Stimulated activated CD4-positive, alpha-beta T cell treated with anti-CD3 and anti-CD28 coated beads, TNF-alpha, amount 100 ng/mL, for 48 hours (primary cell): Measurements from ENCODE around the gene RBM33.

Experiments
- DNase-seq, 3 donors: peaks; one replicate each; pipeline ENCODE4 v3.0.0-alpha.2; 2020; ENCODE audit warnings: low read depth in 3 of 3

Gene RBM33

DNA sequence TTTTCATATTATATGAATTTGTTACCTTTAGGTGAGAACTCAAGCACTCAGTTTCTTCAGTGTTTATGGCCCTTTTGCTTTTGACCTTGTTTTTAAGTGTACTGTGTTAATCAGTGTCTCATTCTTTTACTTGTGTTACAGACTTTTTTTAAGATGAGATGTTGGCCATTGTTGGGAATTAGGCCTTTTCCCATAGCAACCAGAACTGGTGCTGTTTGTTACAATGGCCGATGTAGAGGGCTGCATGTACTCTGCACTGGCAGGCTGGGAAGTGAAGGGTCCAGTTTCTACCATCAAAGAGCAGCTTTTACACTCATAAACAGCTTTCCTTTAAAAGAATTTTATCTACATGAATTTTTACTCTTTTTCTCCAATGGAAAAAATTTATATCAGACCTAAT lies 102.7 kb downstream of the RBM33 start:
- no peak for DNase-seq

DNA sequence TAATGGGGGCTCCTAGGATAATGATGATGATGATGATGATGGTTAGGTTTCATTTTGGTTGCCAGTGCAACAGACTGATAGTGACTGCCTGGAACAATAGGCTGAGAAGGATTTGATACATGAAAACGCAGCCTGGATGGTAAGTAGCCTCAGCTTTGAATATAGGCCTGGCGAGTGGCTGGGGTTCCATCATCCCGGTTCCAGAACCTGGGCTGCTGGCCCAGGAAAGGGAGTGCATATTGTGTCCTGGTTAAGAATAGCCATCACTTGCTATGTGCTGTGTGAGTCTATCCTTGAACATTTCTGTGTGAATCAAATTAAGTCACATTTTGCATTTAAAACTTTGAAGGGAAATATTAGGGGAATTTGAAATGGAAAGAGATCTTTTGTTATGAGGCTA lies 105.1 kb downstream of the RBM33 start:
- no peak for DNase-seq

DNA sequence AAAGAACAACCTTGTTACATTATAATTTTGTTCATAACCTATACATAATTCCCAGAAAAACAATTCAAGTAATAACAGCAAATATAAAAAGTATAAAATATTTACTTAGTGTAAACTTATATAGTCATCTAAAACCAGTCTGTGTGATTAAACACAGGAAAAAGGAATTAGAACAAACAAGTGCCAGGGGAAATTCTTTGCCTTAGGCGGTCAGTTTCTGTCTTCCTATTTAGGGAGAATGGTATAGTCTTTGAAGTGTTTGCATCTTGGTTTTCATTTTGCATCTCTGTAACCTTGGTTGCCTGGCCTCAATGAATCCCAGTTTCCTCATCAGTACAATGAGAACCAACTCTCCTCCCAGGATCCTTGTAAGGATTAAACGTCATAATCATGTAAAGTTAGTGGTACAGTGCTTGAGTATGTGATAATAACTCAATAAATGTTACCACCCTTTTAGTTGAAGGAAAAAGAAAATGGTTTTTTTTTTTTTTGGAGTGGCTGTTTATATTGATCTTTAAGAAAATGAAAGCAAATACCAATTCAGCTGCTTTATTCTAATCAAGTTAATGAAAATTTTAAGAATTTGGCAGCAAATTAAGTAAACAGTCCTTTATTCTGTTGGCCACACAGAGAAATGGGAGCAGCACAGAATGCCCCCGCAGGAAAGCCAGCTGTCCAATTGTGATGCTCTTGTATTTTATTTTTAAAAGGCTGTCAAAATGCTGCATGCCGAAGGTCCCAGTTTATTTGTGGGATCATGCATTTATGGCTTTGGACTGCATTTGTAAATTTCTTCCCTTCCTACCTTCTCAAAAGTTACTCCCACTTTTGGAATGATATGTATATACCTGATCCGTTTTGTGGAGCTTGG lies 106.0 kb downstream of the RBM33 start:
- no peak for DNase-seq

DNA sequence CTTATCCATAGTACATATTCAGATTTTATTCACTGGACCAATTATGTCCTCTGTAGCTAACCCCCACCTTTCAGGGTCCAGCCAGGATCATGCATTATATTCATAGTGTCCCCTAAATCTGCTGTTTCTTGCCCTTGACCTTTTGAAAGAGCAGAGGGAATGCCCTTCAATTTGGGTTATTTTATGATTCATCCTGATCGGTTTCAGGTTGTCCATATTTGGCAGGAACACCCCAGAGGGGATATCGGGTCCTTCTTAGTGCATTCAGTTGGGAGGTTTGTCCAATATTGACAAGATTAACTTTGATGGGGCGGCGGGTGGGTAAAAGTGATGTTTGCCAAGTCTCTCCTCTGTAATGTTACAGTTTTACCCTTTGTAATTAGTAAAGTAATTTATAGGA lies 106.9 kb downstream of the RBM33 start:
- DNase-seq = no peak

DNA sequence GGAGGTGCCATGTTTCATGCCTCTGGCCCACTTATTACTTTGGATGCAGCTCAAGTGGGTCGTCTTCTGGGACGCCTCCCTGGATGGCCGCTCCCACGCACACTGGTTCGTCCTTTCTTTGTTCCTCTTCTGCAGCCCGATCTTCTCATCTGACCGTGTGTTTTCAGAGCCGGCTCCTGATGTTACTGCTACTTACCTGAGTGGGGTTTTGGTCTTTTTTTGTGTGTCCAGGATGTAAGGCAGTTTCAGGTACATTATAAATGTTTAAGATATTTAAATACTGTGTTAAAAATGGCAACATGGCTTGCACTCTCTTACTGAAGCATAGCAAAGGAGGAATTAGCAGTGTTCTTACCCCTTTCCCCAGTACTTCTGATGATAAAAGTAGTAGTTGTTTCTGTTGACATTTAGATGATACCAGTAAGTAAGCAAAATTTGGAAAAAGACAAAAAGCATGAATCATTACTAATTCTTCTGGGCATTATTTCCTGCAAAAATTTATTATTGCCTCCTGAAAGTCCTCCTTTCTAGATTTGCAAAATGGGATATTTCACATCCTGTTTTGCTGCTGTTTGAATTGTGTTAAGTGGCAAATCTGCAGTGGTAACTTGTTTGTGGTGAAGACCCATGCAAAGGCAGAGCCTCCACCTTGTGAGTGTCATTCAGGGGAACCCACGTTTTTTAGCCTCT lies 108.4 kb downstream of the RBM33 start:
- DNase-seq = no peak

DNA sequence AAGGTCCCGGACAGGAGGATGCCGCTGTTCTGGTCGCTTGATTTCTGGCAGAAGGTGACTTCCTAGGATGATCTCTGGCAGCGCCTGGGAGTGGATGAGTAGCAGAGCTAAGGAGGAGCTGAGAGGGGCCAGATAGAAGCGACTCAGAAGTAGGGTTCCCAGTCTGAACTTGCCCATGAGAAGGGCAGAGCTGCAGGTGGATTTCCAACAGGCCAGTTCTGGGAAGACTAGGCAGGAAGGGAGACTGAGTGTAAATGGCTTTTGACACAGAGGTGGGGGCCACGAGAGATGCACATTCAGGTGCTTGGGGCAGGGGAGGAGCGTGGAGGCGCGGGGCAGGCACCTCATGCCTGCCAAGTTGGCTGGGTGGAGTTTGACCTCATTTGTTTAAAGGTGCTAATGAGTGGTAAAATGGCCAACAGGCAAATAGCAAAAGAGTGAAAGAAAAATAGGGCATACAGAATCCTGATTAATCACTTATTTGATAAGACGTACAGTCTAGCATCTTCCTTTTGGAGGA lies 109.0 kb downstream of the RBM33 start:
- DNase-seq = no peak

DNA sequence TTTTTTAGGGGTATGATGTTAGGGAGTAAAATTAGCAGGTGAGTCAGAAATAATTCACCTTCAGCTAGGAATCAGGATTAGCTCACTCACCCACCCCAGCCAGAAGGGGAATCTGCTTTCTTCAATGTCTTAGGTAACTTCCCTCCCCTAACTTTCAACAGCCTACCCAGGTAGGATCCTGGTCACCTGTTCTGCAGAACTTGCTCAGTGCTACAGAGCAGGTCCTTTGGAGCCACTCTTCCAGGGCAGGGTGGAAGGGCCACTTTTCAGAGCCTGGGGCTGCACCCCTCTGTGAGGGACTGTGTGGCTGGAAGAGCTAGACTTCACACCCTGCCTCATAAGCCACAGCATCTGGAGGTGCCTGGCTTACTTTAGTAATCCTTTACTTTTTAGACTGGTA lies 109.7 kb downstream of the RBM33 start:
- no peak for DNase-seq

DNA sequence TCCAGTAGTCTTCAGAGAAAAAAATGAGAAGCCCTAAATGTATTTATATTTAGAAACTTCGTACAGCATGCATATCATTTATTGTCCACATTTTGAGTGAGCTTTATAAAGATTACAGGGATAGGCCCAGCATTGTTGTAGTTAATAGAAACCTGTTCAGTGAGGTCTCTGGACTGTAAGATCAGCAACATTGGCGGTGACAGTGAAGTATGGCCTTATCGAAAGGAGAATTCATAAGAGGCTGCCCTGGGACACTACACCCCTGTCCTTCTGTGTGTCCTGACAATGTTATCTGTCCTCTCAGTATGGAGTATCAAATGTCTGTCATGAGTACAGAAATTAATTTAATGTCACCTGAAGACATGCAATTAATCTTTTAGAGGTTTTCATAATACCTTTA lies 110.6 kb downstream of the RBM33 start:
- DNase-seq = no peak

DNA sequence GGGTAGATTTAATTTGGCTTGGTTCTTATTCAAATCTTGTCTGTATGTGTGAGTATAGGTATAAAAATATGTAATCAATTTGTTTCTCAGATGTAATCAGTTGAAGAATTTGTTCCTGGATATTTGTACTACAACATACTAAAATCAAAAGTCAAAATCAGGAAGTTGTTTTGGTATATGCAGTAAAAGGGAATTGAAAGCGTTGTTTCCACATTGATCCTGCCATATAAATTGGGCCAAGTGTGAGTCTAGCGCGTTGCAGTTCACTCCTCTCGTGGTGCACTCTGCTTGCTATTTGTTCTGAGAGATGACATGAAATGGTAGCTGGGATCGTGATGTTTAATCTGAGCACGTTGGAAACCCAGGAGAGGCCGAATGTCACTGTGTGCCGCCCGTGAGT lies 111.9 kb downstream of the RBM33 start:
- DNase-seq = no peak

DNA sequence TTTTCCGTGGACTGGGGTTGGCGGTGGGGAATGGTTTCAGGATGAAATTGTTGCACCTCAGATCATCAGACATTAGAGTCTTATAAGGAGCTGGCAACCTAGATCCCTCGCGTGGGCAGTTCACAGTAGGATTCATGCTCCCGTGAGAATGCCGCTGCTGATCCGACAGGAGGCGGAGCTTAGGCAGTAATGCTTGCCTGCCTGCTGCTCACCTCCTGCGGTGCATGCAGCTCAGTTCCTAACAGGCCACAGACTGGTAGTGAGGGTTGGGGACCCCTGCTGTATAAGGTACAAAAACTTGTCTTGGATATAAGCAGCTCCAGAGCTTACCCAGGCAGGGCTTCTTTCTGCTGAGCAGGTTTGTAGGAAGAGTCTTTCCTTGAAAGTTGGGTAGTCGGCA lies 113.9 kb downstream of the RBM33 start:
- DNase-seq = no peak

DNA sequence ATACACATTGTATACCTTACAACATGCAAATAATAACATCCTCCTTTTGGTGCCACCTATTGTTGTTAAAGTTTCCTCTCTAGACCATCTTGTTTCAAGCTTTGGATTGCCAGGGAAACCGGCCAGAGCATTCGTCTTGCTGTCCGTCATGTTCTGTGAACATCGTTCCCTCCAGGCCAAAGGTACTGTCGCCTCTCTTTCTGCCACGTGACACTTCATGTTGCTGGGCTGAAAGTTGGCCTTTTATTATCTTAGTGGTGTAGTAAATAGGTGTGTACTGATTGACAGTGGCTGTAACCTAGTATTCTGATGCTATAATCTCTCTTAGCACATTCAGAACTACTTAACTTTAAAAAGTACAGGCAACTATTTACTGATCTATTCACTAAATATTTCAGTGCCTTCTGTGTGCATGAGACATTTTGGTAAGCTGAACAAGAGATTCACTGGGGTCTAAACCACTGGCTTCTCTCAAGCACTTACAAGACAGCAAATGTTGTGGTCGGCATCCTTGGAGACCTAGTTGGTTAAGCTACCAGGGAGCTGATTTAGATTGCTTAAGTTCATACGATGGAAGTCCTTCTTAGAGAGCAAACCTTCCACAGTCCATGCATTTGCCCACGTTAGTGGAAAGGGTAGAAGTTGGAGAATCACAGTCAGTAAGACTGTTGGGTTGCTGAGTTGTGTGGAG lies 115.4 kb downstream of the RBM33 start:
- DNase-seq = no peak

DNA sequence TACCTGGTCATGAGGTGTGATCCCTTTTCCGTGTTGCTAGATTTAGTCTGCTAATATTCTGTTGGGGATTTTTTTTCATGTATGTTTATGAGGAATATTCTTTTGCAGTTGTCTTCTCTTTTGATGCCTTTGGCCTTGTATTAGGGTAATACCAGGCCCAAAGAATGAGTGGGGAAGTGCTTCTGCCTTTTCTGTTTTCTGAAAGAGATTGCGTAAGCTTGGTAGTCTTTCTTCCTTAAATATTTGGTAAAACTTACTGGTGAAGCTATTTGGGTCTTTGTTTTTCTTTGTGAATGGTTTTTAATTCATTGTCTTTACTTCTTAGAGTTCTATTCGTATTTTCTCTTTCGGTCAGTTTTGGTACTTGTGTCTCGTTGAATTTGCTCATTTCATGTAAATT lies 116.7 kb downstream of the RBM33 start:
- DNase-seq = no peak

DNA sequence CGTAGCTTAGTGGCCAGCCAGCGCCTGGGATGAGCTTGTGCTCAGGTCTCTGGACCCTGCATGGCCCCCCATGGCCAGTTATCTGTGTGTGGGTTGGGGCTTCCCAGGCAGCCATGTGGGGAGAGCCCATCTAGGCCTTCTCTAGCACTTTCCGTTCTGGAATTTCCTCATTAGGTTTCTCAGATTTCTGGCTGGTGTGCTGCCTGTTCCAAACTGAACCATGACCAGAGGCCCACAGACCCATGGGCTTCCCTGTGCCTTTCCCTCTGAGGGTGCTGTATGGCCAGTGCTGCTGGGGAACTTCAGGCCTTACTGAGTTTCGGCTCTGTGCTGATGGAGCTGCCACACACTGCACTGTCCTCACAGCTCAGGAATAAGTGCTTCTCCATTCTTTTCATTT lies 117.6 kb downstream of the RBM33 start:
- DNase-seq = no peak

DNA sequence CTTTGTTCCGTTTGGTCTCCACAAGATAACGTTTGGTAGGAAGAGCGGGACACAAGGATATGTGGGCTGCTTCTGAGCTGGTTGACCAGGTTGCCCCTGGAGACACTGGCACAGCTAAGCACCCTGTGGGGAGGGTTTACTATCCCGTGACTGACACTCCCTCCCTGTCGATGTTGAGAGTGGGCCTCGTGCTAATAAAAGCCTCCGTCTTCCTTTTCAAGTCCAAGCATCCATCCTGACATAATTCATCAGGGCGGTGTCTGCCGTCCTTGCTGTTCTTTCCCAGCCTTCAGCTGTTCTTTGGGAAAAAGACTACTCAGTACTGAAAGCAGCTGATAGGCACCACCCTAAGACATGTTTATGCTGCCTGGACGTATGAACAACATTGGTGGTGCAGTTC lies 118.2 kb downstream of the RBM33 start:
- no peak for DNase-seq

DNA sequence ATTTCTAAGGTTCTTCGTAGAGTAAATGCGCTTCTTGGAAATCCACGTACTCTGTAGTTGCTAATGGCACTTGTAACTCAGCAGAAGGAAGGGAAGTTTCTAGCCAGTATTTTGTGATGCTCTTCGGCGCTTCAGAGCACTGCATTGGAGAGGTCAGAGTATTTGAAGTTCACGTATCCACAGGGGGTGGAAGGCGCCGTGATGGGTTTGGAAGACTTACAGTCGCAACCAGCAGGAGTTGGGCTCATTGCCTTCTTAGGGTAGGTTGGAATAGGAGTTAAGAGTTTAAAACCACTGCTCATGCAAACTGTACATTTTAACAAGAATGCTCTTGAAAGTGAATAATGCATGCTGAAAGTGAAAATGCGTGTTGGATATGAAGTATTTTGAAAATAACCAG lies 118.7 kb downstream of the RBM33 start:
- no peak for DNase-seq

DNA sequence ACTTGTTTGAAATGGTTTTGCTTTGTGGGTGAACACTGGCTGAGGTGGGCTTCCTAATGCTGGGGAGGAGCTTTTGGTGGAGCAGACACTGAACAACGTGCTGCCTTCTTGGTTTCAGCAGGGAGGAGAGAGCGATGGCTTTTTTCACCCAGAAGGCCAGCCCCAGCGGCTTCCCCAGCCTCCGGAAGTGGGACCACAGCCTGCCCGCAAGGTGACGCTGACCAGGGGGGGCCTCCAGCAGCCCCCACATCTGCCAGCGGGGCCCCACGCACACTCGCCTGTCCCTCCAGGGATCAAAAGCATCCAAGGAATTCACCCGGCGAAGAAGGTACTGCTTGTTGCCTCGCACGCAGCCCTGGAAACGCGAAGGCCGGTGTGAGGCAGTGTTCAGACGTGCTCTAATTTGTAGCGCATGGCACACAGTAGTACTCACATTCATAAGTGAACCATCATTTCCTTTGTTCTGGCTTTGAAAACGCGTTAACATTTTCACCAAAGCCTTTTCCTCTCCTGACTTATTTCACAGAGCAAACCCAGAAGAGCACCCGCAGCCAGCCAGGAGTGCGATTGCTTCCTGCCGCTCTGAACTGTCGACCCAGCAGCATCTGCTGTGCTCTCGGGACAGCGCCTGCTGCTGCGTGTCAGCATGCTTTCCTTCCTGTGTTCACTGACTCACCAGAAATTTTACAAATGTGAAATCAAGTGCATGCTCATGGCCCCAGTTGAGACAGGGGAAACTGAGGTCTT lies 119.4 kb downstream of the RBM33 start:
- DNase-seq = peak in 2 of 3 donors; percentile 36 to 40

DNA sequence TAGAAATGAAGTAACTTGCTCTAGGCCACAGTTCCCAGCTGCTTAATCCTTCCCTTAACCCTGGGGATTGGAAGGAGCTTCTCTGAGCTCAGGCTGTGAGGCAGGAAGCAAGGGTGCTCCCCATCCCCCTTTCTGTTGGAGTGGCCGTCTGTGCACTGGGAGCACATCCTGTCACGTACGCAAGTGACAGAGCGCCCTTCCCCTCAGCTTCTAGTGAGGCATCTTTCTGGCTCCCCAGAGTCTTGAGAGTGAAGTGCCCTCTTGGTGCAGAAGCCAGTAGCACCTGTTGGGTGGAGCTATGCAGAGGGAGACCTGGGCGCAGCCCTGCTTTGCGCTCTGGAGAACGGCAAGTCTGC lies 120.0 kb downstream of the RBM33 start:
- peak; percentile 30 to 61 (median 34) for DNase-seq

DNA sequence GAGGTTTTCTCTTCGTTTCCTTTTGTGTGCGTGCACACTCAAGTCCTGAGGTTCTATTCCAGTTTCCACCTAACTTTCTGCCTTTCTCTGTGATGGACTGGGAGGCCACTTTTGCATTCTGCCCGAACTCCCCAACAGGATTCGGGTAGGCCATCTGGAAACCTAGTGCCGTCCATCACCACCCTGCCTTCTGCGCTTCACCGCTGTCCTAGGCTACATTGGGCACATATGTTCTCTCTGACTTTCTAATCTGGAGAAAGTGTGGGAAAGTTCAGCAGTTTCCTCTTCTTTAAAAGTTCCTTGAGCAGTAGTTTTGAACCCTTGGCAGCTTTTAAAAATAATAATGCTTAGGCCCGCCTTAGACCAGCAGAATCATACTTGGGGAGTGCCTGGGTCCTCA lies 121.0 kb downstream of the RBM33 start:
- no peak for DNase-seq

DNA sequence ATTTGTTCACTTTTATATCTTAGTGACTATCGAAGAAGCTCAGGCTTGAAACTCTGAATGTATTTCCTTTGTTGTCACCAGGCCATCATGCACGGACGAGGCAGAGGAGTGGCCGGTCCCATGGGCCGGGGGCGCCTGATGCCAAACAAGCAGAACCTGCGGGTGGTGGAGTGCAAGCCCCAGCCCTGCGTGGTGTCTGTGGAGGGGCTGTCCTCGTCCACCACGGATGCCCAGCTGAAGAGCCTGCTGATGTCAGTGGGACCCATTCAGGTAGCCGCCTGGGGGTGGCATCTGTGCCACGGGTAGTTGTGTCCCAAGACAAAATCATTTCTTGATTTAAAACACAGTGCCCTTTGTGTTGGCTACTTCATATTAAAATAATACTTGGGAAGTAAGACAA lies 121.9 kb downstream of the RBM33 start:
- DNase-seq = no peak

DNA sequence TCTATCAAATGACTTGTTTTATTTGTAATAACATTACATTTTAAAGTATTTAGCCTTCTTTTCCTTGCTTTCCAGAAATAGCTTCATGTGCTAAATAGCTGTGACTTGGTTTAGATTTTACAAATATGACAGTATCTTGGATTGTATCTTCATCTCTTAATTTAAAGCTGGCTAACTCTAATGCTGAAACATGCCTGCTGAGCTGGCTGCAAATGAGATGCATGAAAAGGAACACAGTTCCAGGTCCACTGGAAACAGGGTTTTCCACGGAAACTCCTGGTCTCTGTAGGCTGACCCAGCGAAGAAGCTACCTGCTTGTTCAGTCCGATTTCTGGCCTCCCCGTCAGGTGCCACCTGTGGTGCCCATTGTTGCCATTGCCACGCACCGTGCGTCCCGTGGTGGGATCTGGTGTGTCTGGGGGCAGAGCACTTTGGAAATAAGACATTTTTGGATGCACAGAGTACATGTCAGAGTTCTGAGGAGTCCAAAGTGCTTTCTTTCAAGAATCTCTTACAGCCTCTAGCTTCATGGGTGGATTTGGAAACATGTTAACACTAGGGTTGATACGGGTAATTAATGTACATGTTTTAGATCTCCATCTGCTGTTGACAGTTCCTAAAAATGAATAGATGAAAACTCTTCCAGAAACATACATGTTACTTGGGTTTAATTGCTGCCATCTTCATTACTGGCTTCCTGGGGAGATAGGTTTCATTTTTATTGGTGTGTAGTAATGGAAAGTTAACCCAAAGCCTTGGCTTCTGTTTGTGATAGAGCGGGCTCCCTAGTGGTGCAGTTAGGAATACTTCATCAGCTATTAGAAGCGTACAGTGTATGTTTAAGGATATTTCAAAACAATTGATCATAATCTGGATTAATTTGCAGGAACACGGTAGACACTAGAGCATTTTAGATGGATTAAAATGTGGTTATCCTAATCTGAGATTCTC lies 122.8 kb downstream of the RBM33 start:
- DNase-seq = no peak

DNA sequence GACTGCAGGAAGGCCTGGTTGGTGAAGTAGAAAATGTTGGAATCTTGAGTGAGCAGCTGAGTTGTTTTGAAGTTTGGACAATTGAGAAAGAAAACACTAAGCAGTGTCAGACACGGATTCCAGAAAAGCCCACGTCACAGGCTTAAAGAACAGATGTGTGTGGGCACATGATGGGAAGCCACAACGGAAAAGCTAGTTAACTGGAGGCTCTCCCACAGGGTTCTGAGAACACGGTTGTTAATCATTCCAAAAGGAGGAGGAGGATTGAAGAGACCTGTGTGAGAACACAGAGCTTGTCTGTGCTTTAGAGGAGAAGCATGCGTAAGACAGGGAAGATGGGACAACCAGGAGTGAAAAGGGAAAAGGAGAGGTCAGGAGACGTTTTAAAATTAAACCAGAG lies 125.2 kb downstream of the RBM33 start:
- no peak for DNase-seq
